Measurements from ENCODE around the gene LAMTOR5.
"Not testable (repeated sequence)": the region's sequence is repeated elsewhere in the genome, so short reads cannot be mapped to it uniquely, and the experiment has no call there.

LAMTOR5 gene

DNA sequence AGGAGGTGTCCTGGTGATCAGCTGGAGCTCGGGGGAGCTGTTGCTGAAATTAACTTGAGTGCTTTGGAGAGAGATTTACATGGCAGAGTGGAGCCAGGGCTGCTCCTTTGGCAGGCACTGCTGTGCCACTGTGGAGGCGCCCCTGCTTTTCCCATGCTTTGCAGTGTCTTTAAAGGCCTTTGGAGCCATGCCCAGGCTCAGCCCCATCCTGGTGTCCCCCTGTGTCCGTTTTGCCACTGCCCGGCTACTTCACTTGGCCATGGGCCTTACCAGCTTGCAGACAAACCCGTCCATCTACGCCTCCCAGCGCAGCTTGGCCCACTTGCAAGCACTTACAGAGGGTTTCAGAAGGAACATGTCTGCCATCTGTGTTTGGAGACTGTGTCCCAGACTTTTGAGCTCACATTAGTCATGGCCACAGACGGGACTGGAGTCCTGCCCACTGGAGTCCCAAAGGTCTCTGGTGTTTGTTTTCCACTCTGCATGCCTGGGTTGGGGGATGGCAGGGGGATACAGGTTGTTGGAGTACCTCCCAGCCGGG lies 18.2 kb upstream of the LAMTOR5 start:
- no peak for DNase-seq

DNA sequence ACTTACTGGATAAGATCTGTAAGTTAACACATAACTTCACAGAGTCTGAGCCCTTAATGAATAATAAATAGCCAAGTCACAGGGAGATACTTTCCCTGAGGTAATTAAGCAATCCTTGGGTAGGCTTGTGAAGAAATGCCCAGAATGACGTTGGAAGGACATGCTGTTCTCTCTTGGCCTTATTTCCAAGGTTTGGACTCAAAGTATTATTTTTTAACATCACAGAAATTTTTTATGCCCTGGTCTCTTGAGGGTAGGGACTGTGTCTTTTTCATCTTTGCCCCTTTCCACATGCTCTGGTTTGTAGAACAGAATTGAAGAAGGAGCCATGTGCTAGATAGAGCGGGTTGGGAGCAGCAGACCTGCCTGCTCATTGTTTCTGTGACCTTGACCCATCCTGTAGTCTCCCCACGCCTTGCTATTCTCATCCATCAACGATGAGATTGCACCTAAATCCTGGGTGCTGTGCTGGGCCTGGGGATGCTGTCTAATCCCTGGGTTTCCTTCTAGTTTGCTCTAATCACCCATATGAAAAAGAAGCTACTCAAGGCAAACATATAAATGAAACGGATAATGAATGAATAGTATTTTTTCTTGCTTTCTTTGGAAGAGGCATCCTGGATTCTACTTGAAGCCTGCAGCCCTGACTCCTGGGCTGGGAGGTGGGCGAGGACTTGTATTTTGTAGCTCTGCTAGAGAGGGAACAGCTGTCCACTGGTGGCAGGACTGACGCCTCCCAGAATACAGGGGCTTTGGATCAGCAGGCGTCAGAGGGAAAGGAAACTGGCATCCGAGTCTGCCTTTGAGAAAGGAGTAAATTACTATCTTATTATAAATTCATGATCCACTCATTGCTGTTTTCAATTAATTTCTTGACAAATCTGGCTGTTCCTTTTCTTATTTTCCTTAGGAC lies 17.5 kb upstream of the LAMTOR5 start:
- DNase-seq = no peak

DNA sequence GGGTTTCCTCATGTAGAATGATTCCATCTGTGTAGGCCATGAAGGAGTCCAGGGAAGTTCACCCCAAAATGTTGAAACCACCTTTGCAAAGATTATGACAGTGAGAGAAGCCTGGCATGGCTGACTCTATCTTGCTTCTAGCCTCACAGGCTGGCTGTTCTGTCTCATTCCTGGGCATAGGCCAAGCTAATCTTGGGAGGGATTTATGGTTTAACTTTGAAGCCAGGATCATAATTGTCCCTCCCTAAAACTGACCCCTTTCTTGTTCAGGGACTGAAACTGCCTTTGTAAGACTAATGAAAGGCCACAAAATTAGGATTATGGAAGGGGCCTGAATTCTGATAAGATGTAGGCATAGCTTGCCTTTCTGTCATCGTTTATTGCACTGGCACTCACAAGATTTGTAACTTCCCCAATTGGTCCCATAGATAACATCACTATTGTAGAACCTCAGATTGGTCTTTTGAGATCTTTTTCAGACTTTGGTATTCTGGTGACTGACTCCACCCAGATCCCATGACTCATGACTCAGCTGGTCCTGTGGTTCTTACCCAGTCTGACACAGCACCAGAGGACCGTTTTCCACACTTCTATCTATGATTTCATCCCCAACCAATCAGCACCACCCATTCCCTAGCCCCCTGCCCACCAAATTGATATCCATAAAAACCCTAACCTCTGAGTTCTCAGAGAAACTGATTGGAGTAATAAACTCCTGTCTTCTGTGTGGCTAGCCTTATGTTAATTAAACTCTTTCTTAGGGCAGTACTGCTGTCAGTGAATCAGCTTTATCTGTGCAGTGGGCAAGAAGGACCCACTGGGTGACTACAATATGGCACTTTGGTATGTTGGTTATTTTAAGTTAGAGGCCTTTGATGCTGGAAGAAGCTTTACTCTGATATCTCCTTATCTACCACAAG lies 13.6 kb upstream of the LAMTOR5 start:
- no peak for DNase-seq

DNA sequence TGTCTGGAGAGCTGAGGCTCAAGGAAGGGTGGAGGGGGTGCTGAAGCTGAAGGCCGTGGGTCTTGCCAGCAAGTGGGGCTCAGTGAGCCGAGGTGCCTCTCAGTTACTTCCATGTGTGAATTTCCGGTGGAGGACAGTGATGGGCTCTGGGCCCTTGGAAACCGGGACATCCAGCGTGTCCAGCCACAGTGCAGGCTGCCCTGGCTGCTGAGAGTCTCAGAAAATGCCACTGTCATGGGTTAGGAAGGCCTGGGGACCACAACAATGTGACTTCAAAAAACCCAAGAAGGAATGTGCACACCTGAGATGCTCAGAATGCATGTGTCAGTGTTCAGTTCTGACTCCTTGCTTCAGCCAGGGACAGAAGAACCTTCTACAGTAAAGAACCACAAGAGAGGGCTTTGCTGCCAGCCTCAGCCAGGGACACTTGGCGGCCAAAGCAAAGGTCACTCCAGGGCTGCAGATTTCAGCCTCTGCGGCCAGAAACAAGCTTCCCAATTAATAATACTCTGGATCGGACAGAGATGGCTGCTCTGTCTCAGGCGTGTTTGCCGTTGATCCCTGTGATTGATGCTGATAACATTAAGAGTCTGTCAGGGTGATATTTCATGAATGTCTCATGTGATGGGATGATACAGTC lies 12.6 kb upstream of the LAMTOR5 start:
- DNase-seq = no peak

DNA sequence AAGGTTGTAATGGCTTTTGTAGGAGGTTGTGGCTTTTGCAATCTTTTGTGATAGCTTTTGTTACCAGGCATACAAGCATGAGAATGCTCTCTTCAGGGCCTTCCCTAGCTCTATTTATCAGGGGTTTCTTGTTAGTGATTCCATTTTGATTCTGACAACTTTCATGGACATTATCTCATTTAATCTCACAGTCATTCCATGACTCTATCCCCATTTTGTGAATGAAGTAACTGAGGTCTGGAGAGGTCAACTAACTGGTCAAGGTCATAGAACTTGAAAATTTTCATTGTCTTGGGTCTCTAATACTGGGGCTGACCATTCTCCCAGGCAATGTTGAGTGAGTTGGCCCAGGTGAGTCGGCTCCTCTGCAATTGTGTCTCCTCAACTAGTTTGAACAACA lies 11.2 kb upstream of the LAMTOR5 start:
- no peak for DNase-seq

DNA sequence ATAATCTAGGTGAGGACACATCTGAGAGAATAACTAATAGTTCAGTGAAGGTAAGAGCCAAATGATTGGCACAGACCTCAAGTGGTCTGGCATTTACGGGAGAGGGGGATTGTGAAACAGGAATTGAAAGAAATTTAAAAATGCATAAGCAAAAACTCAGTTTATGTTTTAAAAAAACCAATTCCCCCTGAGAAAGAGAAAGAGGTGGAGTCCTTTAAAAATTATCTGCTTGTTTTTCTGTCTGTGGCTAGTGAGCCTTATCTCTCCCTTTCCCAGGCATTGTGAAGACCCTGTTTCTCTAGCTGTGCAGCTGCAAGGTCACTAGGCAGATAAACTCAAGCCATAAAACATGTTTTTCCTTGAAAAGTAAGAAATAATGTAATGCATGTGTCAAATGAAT lies 5.6 kb upstream of the LAMTOR5 start:
- DNase-seq = not testable (repeated sequence)

DNA sequence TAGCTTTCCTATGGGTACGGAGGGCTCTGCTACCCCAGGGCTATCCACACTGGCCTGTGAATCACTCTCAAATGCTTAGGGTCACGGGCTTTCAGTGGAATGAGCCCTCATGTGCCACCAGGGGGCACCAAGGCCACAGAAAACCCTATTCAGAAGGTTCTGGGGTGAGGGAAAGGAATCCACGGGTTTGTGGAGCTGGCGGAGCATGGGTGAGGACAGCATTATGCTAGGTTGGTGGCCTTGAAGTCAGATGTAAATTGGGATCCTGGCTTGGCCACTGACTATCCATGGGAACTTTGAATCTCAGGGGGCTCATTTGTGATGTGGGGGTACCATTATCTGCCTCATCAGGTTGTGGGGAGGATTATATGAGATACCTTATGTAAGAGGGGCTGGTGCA lies 5.1 kb upstream of the LAMTOR5 start:
- DNase-seq = peak; percentile 35

DNA sequence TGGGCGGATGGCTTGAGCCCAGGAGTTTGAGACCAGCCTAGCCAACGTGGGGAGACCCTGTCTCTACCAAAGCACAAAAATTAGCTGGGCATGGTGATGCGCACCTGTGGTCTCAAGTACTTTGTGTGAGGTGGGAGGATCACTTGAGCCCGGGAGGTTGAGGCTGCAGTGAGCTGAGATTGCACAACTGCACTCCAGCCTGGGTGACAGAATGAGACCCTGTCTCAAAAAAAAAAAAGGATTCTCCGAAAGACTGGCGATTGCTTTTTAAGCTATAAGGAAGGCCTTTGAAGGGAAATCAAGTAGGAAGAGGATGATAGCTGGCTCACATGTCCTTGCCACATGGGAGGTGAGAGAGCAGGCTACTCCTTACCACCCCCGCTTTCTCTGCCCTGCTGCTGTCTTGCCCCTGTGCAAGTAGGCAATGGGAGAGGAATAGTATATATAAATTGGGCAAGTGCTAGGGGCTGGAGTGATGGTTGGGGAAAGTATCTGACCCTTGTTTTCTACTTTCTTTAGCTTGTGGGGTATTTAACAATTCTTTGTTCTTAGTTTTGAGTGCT lies 3.8 kb upstream of the LAMTOR5 start:
- DNase-seq = no peak

DNA sequence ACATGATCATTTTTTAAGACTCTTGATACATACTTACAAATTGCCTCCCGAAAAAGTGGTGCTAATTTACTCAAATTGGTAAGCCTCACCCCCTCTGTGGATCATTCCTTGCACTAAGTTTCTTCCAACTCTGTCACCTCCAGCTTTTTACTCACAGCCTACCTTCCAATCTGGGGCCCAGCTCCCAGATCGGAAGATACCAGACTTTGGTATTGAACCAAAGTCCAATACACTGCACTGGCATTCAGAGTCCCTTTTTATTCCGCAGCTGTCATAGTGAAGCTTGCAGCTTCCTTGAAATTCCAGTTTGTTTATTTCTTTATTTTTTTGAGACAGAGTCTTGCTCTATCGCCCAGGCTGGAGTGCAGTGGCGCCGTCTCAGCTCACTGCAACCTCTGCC lies 1.8 kb upstream of the LAMTOR5 start:
- no peak for DNase-seq

DNA sequence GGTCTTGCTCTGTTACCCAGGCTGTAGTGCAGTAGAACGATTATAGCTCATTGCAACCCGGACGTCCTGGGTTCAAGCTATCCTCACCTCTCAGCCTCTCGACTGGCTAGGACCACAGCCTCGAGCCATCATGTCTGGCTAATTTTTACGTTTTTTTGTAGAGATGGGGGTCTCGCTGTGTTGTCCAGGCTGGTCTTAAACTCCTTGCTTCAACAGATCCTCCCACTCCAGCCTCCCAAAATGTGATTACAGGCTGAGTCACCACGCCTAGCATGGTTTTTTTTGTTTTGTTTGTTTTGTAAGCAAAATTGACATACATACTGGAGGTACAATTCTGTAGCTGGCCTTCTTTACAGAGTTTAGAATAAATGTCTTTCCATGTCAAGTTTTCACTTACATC lies 994 bp upstream of the LAMTOR5 start:
- no peak for DNase-seq

DNA sequence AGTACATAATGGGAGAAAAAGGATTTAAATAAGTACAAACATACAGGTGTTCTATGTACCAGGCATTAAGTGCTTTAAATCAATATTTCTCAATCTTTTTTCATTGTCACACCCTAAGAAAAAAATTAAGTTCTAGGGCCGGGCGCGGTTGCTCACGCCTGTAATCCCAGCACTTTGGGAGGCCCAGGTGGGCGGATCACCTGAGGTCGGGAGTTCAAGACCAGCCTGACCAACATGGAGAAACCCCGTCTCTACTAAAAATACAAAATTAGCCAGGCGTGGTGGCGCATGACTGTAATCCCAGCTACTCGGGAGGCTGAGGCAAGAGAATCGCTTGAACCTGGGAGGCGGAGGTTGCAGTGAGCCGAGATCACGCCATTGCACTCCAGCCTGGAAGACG lies 1.1 kb downstream of the LAMTOR5 start:
- not testable (repeated sequence) for DNase-seq

DNA sequence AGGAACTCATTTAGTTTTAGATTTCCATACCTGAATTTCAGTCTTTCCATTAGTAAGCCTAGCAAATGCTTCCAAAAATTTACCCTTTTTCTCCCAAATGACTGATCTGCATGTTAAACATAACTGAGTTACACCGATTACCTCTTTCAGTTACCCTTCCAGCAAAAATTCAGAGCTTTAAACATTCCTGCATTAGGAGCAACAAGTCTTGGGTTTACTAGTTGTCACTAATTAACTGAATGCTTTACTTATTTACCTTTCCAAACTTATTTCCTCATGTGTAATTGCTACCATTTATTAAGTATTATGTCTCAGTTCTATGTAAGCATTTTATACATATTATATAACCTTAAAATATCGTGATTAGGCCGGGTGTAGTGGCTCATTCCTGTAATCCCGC lies 3.1 kb downstream of the LAMTOR5 start:
- no peak for DNase-seq

DNA sequence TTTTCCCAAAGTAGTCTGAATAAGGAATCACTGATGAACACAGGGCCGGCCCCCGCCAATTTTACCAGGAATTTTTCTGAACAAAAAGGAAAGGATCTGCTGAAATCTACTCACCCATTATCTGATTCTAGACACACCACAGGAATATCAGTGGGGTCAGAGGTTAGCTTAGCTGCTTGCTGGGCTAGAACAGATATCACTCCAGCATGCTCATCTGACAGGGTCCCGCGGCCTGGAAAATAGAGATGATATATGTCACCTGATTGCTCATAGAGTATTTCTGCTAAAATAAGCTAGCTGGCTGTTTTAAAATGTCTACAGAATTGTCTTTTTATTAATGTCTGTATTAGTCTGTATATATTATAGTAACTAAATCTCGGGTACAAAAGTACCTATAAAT lies 3.7 kb downstream of the LAMTOR5 start:
- DNase-seq = no peak

DNA sequence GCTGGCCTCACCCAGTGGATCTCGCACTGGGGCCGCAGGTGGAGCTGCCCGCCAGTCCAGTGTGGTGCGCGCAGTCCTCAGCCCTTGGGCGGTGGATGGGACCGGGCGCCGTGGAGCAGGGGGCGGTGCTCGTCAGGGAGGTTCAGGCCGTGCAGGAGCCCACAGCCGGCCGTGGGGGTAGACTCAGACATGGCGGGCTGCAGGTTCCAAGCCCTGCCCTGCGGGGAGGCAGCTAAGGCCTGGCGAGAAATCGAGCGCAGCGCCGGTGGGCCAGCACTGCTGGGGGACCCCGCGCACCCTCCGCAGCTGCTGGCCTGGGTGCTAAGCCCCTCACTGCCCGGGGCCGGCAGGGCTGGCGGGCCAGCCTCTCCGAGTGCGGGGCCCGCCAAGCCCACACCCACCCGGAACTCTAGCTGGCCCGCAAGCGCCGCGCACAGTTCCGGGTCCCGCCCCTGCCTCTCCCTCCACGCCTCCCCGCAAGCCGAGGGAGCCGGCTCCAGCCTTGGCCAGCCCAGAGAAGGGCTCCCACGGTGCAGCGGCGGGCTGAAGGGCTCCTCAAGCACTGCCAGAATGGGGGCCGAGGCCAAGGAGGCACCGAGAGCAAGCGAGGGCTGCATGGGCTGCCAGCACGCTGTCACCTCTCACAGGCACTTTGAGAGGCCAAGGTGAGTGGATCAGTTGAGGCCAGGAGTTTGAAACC lies 11.1 kb downstream of the LAMTOR5 start:
- DNase-seq = not testable (repeated sequence)

DNA sequence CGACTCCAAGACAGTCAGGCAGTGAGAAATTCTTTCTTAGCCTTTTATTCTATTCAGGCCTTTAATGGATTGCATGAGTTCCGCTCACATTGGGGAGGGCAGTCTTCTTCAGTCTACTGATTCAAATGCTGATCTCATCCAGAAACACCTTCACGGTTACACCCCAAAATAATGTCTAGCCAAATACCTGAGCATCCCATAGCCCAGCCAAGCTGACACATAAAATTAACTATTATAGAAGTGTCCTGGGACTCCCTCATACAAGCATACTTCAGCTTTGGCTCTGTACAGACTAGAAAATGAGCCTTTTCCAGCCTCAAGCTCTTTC lies 13.0 kb downstream of the LAMTOR5 start:
- DNase-seq = no peak

DNA sequence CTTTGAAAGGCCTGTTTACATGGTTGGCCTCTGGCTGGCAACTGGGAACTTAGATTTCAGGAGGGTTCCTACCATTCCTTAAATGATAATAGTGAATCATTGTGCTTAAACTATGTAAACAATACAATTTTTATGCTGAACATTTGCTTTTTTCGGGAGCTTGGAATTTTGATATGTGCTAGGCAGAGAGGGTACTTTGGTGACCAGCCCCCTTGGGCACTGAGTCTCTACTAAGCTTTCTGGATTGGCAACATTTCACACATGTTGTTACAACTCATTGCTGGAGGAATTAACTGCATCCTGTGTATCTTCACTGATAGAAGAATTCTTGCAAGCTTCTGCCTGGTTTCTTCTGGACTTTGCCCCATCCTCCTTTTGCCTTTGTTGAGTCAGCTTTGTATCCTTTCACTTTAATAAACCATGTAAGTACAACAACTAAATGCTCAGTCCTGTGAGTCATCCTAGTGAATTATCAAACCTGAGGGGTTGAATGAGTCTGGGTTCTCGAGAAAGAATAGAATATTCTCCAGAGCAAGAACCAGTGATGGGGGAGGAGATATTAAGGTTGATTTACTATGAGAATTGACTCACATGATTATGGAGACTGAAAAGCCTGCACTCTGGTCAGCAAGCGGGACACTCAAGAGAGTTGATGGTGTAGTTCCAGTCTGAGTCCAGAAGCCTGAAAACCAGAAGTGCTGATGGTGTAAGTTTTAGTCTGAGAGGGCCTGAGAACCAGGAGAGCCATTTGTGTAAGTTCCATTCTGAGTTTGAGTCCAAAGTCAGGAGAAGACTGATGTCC lies 13.6 kb downstream of the LAMTOR5 start:
- no peak for DNase-seq

DNA sequence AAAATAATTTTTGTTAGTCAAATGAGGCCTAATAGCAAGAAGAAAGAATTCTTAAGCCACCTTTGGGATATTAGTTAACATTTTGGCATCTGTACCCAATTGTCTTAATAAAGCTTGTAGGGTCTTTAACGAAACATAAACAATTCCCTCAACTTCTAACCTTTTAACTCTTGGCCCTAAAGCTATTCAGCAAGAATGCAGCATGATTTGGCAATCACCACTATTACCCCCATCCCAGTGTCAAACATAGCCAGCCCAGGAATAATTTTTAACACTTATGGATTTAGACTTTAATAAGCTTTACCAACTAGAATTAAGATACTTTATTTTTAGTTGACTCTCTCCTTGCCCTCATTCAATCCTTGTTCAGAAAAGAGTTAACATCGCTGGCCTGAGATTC lies 14.2 kb downstream of the LAMTOR5 start:
- DNase-seq = no peak

DNA sequence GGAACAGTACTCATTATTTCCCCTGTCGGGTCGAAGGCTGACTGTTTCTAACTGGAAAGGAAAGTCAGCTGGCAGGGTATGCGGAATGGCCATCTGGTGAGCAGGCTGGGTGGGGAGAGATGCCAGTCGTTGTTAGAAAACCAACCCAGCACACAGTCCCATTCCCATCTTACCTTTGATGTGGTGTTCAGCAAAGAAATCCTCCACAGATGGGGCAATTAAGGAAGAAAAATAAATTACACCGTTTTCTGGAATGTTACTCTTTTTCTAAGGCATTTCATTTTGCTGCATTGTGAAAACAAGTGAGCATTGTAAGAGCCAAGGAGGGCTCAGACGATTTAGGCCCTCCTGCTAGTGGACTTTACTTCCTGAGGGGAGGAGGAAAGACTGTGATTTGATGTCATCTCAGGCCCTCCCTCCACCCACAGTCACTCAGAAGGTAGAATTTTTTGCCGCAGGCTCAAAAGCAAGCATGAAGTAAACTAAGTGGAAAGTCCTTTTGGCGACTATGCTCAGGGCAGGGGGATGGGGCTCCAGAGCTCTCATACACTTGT lies 16.7 kb downstream of the LAMTOR5 start, which contains the start of gene SLC16A4:
SLC16A4 (minus strand) TSS at position 335 of the 554 bp plus-strand sequence. CDS start 1,703 bp downstream, outside the sequence.
- no peak for DNase-seq

DNA sequence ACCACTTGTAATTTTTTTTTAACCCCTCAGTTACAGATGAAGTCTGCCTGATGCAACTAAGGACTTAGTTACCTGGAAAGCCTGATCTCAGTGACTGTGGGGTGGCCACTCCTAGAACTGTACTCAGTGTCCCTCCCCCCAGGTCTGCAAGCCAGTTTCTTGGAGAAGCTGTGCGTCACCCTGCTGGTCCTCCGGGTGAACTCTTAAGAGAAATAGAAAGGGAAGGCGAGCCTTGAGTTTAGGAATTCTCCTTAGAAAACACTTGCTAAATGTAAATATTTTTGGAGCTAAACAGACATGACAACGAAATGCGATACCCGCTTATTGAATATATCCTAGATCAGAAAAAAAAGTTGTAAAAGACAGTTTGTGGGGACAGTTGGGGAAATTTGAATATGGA lies 17.4 kb downstream of the LAMTOR5 start:
- no peak for DNase-seq

DNA sequence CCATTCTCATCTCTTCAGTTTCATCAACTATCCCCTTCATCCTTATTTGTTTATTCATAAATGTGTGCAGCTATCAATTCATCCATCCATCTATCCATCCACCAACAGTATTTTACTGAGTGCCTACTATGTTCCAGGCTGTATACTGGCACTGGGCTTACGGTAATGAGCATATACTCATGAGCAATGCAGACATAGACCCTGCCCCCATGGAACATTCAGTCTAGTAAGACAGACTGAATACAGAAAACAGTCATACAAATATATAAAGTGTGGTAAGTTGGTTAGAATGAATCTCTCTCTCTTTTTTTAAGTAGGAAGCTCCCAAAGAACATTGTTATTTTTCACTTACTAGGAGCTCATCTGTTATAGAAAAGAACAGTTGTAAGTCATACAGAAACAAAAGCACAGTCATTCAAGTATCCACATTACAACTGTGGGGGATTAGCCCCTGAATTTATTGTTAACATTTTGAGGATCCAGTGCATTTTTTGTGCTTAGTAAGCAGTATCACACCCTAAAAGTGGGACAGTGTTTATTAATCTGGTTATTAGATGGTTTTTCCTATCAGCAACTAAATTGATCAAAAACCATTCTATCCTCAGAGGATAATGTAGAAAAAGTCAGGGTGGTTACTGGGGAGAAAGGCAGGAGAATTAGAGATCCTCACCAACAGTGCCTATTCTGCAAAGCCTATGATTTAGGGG lies 20.3 kb downstream of the LAMTOR5 start:
- no peak for DNase-seq
